K562 (cell line): ENCODE results near the gene UBE2E2. TPM values are rescaled to one million over a fixed set of nuclear protein-coding genes. Genes with fewer than 3 reads are reported as not detected.

ENCODE experiments used
- GTF2A2 ChIP-seq: IDR thresholded peaks from 2 replicates; pipeline ENCODE4 v1.6.1; 2016; ENCODE audit warnings: mild to moderate bottlenecking, missing genetic modification characterization, missing compliant biosample characterization
- MECOM ChIP-seq: fragments of 250-450 bp; sonication (Bioruptor Pico); IDR thresholded peaks from 2 replicates; pipeline ENCODE4 v1.8.0; 2022; ENCODE audit warnings: inconsistent platforms
- MYBL2 ChIP-seq, 2 experiments: fragments of 450-650 bp in 1 of 2; sonication (generic) in 1 of 2; formaldehyde crosslinking in 1 of 2; IDR thresholded peaks; 2 replicates each; pipeline versions ENCODE4 v1.6.1 to v1.8.1; 2017 to 2022; ENCODE audit warnings: borderline replicate concordance in 1 of 2, inconsistent platforms in 1 of 2, low read depth in 1 of 2, mild to moderate bottlenecking in 1 of 2, missing genetic modification reagents in 1 of 2, moderate library complexity in 1 of 2
- TRIM24 ChIP-seq, 2 experiments: fragments of 450-650 bp; IDR thresholded peaks; 2 replicates each; pipeline ENCODE4 v1.6.1; 2016
- ZBTB1 ChIP-seq: sonication (generic); formaldehyde crosslinking; IDR thresholded peaks from 2 replicates; pipeline ENCODE4 v1.8.1; 2023; ENCODE audit warnings: missing genetic modification reagents, low read depth, mild to moderate bottlenecking, borderline replicate concordance
- ZFX ChIP-seq: sonication (generic); formaldehyde crosslinking; IDR thresholded peaks from 2 replicates; pipeline ENCODE4 v1.8.0; 2022; ENCODE audit warnings: mild to moderate bottlenecking, missing genetic modification reagents, moderate library complexity
- polyA plus RNA-seq, 8 experiments: library from polyadenylated mRNA; depleted of rRNA in 4 of 8; stranded (reverse) in 5 of 8; unstranded in 3 of 8; fragments of >200 nt; fragmentation: Nextera tagmentation in 2 of 8; fragmentation: Illumina TruSeq in 1 of 8; extraction: Ambion mirVana in 2 of 8; extraction: Trizol in 1 of 8; gene quantifications; 2 replicates each; pipeline versions ENCODE4 v1.2.1 to v1.2.3, GENCODE V29; 2011 to 2014; ENCODE audit warnings: inconsistent platforms in 1 of 8, missing spikeins in 1 of 8
- total RNA-seq, 7 experiments: library from RNA; depleted of rRNA in 6 of 7; stranded (reverse); fragments of >200 nt in 6 of 7; fragmentation: Illumina TruSeq in 2 of 7; extraction: Trizol in 2 of 7; gene quantifications; 2 replicates each; pipeline versions ENCODE4 v1.2.1 to v1.2.3, GENCODE V29; 2011 to 2021; ENCODE audit warnings: low replicate concordance in 1 of 7
- TF ChIP-seq, protein P1 (sequence below), 2 experiments: fragments of 450-650 bp; formaldehyde crosslinking in 1 of 2; IDR thresholded peaks; 2 replicates each; pipeline versions ENCODE4 v1.4.0 to v1.6.1; 2014 to 2020; ENCODE audit warnings: mild to moderate bottlenecking in 2 of 2, borderline replicate concordance in 1 of 2, low read depth in 1 of 2
- TF ChIP-seq, protein P2 (sequence below): fragments of 450-650 bp; IDR thresholded peaks from 2 replicates; pipeline ENCODE4 v1.7.1; 2018; ENCODE audit warnings: mild to moderate bottlenecking, low read depth; ENCODE audit not compliant: partially characterized antibody
- TF ChIP-seq, protein P3 (sequence below): fragments of 250-450 bp; sonication (Bioruptor Pico); IDR thresholded peaks from 2 replicates; pipeline ENCODE4 v1.9.0; 2021; ENCODE audit warnings: mild to moderate bottlenecking, inconsistent platforms

Gene UBE2E2
- total and polyA plus RNA-seq, 9 of the 15 experiments (the other 6 are each of a cell fraction or from before 2014, with no cell fraction given), result 0.22 to 5.1 (median 1.9) TPM

DNA sequence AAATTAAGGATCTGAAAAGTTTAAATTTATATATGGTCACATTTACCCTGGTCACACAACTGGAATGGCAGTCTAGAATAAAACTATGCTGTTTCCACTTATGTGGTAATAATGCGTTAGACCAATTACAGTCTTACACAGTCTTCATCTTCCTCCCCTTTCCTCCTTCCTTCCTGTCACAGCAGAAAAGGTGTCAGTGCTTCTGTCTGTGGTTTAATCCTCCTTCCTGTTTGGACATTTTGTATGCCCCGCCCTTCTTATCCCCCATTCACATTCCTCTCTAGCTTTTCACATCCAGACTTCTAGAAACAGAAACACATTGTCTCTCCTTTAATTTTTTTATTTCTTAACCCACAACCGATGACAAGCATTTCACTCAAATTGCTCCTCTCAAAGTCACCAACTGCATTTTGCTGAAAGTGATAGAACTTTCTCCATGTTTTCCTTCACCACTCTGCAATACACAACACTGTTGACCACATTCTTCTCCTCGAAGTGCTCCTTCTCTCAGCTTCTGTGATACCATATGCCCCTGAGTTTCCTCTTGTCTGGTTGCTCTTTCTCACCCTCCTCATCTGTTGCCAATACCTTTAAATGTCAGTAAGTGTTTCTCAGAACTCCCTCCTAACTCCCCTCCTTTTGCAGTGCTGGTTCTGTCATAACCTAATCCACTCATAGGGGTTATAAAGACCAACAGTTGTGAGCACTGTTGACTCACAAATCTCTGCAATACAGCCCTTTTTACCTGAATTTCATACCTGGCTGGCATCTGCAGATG, 271.6 kb downstream of the UBE2E2 start (continued):
- TF ChIP-seq, protein P1, sequence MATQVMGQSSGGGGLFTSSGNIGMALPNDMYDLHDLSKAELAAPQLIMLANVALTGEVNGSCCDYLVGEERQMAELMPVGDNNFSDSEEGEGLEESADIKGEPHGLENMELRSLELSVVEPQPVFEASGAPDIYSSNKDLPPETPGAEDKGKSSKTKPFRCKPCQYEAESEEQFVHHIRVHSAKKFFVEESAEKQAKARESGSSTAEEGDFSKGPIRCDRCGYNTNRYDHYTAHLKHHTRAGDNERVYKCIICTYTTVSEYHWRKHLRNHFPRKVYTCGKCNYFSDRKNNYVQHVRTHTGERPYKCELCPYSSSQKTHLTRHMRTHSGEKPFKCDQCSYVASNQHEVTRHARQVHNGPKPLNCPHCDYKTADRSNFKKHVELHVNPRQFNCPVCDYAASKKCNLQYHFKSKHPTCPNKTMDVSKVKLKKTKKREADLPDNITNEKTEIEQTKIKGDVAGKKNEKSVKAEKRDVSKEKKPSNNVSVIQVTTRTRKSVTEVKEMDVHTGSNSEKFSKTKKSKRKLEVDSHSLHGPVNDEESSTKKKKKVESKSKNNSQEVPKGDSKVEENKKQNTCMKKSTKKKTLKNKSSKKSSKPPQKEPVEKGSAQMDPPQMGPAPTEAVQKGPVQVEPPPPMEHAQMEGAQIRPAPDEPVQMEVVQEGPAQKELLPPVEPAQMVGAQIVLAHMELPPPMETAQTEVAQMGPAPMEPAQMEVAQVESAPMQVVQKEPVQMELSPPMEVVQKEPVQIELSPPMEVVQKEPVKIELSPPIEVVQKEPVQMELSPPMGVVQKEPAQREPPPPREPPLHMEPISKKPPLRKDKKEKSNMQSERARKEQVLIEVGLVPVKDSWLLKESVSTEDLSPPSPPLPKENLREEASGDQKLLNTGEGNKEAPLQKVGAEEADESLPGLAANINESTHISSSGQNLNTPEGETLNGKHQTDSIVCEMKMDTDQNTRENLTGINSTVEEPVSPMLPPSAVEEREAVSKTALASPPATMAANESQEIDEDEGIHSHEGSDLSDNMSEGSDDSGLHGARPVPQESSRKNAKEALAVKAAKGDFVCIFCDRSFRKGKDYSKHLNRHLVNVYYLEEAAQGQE (IDR thresholded peaks at IDR 0.05; ENCODE audit: borderline replicate concordance), result no peak
- TF ChIP-seq, protein P1 (CRISPR knock-in tag; IDR thresholded peaks at IDR 0.05; ENCODE audit: low read depth), result no peak
- TF ChIP-seq, protein P2, sequence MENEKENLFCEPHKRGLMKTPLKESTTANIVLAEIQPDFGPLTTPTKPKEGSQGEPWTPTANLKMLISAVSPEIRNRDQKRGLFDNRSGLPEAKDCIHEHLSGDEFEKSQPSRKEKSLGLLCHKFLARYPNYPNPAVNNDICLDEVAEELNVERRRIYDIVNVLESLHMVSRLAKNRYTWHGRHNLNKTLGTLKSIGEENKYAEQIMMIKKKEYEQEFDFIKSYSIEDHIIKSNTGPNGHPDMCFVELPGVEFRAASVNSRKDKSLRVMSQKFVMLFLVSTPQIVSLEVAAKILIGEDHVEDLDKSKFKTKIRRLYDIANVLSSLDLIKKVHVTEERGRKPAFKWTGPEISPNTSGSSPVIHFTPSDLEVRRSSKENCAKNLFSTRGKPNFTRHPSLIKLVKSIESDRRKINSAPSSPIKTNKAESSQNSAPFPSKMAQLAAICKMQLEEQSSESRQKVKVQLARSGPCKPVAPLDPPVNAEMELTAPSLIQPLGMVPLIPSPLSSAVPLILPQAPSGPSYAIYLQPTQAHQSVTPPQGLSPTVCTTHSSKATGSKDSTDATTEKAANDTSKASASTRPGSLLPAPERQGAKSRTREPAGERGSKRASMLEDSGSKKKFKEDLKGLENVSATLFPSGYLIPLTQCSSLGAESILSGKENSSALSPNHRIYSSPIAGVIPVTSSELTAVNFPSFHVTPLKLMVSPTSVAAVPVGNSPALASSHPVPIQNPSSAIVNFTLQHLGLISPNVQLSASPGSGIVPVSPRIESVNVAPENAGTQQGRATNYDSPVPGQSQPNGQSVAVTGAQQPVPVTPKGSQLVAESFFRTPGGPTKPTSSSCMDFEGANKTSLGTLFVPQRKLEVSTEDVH, result no peak
- TF ChIP-seq ZFX, result no peak
- TF ChIP-seq ZBTB1, result no peak
- TF ChIP-seq, protein P3, sequence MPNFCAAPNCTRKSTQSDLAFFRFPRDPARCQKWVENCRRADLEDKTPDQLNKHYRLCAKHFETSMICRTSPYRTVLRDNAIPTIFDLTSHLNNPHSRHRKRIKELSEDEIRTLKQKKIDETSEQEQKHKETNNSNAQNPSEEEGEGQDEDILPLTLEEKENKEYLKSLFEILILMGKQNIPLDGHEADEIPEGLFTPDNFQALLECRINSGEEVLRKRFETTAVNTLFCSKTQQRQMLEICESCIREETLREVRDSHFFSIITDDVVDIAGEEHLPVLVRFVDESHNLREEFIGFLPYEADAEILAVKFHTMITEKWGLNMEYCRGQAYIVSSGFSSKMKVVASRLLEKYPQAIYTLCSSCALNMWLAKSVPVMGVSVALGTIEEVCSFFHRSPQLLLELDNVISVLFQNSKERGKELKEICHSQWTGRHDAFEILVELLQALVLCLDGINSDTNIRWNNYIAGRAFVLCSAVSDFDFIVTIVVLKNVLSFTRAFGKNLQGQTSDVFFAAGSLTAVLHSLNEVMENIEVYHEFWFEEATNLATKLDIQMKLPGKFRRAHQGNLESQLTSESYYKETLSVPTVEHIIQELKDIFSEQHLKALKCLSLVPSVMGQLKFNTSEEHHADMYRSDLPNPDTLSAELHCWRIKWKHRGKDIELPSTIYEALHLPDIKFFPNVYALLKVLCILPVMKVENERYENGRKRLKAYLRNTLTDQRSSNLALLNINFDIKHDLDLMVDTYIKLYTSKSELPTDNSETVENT, result no peak
- no peak for TF ChIP-seq MYBL2 (IDR thresholded peaks at IDR 0.05; ENCODE audit: low read depth)
- no peak for TF ChIP-seq MYBL2 (CRISPR knock-in tag; IDR thresholded peaks at IDR 0.05; ENCODE audit: borderline replicate concordance)
- TF ChIP-seq MECOM (CRISPR knock-in tag), result no peak
- no peak for TF ChIP-seq GTF2A2 (tag)
- TF ChIP-seq TRIM24 (IDR thresholded peaks at IDR 0.05), result no peak
